Neural progenitor cell (in vitro differentiated cells): Measurements from ENCODE around the gene CRY1.

Source experiments
- CTCF ChIP-seq: fragments of 200-600 bp; sonication (generic); IDR thresholded peaks from 2 replicates; pipeline ENCODE4 v1.5.1; 2017; ENCODE audit warnings: antibody characterized with exemption, mild to moderate bottlenecking
- EZH2 ChIP-seq: fragments of 200-600 bp; sonication (generic); IDR thresholded peaks from 2 replicates; pipeline ENCODE4 v1.6.1; 2017; ENCODE audit warnings: antibody characterized with exemption, mild to moderate bottlenecking, moderate library complexity
- EZH2phosphoT487 ChIP-seq: fragments of 200-600 bp; sonication (generic); IDR thresholded peaks from 2 replicates; pipeline ENCODE4 v1.6.1; 2017; ENCODE audit warnings: antibody characterized with exemption

GRCh38 chr12:106999446-106999845, 93.9 kb downstream of the CRY1 start:
- no peak for TF ChIP-seq CTCF
- no peak for TF ChIP-seq EZH2
- TF ChIP-seq EZH2phosphoT487 = no peak
